Stromal cell of bone marrow (primary cell): ENCODE measurements around the gene RAB15.

ENCODE experiments used
- DNase-seq: peaks from one replicate; pipeline ENCODE4 v3.0.0-alpha.2; 2012; ENCODE audit warnings: low read depth

The RAB15 gene

GRCh38 chr14:64955297-64955696, 16.8 kb downstream of the RAB15 start:
- no peak for DNase-seq

GRCh38 chr14:64954491-64955240, 17.5 kb downstream of the RAB15 start:
- no peak for DNase-seq

- no peak for DNase-seq
Measured at GRCh38 chr14:64953661-64954060, 18.5 kb downstream of the RAB15 start.

- no peak for DNase-seq
Measured at GRCh38 chr14:64953310-64953654, 18.9 kb downstream of the RAB15 start.

GRCh38 chr14:64952598-64953309, 19.4 kb downstream of the RAB15 start:
- no peak for DNase-seq

GRCh38 chr14:64951724-64952123, 20.4 kb downstream of the RAB15 start:
- DNase-seq, result no peak

- DNase-seq, result no peak
Measured at GRCh38 chr14:64951291-64951690, 20.8 kb downstream of the RAB15 start.

GRCh38 chr14:64950889-64951288, 21.2 kb downstream of the RAB15 start:
- DNase-seq, result no peak

- DNase-seq, result no peak
Measured at GRCh38 chr14:64948612-64949210, 23.4 kb downstream of the RAB15 start.

- no peak for DNase-seq
Measured at GRCh38 chr14:64947710-64948611, 24.2 kb downstream of the RAB15 start.

GRCh38 chr14:64946310-64947045, 25.7 kb downstream of the RAB15 start:
- DNase-seq, result no peak

- DNase-seq, result no peak
Measured at GRCh38 chr14:64945431-64946178, 26.5 kb downstream of the RAB15 start.

- no peak for DNase-seq
Measured at GRCh38 chr14:64944861-64945260, 27.3 kb downstream of the RAB15 start.

- DNase-seq, result no peak
Measured at GRCh38 chr14:64944041-64944440, 28.1 kb downstream of the RAB15 start.

- no peak for DNase-seq
Measured at GRCh38 chr14:64943556-64943955, 28.6 kb downstream of the RAB15 start.

- no peak for DNase-seq
Measured at GRCh38 chr14:64942531-64943111, 29.5 kb downstream of the RAB15 start, which contains the start of gene GPX2. TSS of gene GPX2 (minus strand) at chr14:64942745. CDS start at chr14:64942726, 19 bp downstream.

GRCh38 chr14:64940336-64940910, 31.7 kb downstream of the RAB15 start:
- DNase-seq, result no peak

- DNase-seq, result no peak
Measured at GRCh38 chr14:64939817-64940190, 32.3 kb downstream of the RAB15 start.

GRCh38 chr14:64938972-64939816, 32.9 kb downstream of the RAB15 start:
- DNase-seq, result no peak
